HuH-7.5 (cell line): ENCODE results near the gene STARD10.

Experiments used
- DNase-seq: peaks from one replicate; pipeline ENCODE4 v3.0.0; 2011; ENCODE audit warnings: low spot score

STARD10 gene

DNA sequence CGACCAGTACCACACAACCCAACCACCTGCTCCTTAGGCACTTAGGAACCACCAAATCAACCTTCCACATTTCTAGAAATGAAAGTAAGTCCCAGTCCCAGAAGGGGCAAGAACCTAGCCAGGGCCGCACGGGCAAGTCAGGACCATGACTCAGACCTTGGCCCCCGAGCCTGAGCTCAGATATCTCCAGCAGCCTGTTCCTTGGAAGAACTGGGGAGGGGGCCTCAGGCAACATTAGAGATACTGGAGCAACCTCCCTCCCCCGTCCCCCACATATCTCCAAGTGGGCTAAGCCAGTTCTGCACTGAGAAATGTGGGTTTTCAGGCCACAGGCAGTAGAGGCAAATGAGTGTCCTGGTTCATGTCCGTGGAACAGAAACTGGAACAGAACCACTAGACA, 49.4 kb downstream of the STARD10 start:
- no peak for DNase-seq

DNA sequence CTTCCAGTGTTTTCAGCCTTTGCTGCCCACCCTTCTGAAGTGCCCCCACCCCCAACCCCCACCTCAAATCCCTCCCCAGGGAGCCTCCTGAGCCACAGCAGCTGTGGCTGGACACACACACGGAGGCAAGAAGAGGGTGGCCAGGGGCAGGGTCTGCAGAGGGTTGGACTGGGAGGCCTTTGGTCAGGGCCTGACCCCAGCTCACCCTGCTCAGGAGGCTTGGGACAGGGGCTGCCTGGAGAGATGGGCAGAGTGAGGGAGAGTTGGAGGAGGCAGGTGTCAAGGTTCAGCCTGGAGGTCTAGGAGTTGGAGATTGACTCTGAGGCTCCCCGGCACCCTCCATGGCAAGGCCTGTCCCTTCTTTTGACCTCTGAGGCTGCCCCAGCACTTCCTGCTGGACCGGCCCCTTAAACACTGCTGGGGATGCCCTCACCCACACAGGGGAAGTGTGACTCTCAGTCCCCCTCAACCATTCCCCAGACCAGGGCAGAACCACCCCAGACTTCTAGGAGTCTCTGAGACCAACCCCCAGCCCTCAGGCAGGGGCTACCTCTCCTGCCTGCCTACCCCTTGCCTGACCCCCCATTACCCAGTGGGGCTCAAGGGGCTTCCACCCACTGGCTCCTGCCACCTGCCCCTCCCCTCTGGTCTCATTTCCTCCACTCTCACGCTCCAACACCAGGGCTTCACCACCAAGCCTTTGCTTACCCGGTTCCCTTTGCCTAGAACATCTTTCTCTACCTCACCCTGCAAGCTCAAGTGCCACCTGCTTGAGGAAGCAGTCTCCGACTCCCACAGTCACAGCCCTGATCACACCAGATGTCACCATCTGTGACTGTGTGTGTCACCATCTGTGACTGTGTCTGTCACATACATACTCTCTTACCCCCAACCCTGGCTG, 50.3 kb downstream of the STARD10 start:
- DNase-seq, result no peak

DNA sequence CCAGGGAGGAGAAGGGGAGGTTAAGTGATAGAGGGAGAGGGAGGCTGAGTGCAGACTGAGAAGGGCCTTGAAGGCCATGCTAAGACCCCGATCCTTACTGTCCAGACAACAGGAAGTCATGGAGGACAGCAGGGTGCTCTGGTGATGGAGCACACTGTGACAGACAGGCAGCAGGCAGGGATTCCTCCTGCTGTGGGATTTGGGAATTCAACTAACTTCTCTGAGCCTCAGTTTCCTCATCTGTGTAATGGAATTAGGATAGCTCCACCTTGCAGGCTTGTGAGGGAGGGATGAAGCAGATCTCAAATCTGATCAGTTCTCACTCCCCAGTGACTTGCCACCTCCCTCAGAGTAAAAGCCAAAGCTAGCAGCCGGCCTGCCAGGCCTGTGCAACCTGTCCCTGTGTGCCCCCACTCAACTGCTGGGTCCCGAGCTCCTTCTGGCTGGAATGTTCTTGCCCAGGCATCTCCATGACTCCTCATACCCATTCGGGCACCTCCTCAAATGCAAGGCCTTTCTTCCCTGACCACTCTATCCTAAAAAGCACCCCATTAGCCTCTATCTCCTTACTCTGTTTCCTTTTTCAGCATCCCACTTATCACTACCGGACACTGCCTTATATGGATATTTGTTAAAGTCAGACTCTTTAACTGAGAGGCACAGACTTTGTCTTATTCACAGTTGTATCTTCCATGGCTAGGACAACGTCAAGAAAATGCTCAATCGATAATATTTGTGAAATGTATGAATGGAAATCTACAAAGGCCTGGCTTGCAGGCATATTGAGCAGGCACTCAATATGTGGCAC, 51.1 kb downstream of the STARD10 start:
- DNase-seq, result no peak

DNA sequence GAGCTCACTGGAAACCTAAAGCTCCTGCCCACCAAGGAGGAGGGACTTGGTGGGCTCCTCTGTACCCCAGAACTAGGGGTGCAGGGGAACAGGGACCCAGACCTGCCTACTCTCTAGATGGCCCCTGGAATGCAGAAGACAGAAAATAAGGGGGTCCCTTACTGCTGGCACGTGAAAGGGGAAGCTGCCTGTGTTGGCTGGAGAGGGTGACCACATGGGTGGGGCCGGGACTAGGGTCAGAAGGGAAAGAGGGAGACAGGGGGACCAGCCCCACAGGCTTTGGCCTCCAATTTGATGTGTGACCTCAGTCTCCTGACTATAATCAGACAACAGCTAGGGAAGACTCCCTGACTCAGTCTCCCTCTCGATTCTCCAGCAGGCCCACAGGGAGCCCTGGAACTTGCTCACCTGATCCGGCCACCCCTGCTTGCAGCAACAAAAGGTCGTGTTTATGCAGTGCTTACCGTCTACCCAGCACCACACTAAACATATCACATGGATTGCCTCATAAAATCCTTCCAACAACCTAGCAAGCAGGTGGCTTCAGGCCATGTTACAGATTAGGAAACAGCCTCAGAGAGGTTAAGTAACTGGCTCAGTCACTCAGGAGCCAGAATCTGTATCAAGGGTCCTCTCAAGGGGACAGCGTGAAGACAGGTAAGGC, 51.9 kb downstream of the STARD10 start:
- DNase-seq, result no peak

DNA sequence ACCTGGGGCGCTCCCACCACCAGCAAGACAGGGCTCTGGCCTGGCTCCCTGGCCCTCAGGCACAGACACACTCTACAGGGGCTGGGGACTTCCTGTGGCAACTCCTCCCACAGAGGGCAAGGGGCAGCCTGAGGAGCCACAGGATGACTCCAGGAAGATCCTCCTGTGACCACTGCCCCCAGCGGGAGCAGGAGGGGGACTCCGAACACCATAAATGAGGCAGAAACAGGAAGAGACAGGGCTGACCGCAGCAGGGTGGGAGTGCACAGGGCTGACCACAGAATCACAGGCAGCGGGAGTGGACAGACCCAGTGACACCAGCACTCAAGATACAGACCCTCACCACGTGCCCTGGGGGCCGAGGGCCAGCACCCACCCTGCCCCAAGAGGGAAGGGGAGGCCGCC, 52.4 kb downstream of the STARD10 start:
- DNase-seq, result no peak

DNA sequence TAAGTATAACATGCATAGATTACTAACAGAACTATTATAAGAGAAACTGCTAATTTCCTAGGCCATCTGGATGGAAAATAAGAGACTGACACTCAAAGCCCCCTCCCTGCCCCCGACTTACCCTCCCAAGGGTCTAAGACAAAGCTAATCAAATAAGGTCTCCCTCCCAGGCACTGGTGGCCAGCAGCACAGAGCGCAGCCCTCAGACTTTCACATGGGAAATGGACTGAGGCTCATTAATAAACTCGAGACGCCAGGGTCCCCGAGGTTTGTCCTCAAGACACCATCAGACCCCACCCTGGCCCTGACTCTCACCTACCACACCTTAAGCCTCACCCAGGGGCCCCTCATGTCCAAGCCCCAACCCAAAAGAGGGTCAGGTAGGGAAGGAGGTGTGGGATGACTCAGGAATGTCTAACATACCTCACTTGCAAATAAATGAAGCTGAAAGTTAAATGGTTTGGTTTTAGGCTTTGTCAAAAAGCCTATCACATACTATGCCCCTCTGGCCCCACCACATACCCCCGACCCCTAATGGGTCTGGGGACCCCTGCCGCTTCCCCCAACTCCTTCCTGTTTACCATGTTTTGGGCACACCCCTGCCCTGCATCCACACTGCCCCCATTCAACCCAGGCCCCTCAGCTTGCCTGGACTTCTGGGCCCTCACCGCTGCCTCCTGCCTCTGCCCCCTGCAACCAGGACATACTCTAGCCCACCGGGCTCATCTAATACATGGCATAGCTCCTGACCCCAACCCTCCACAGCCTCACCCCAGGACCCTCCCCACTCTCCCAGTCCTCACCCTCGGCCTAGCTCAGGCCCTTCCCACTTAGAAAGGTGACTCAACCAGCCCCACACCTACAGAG, 53.1 kb downstream of the STARD10 start:
- DNase-seq, result no peak

DNA sequence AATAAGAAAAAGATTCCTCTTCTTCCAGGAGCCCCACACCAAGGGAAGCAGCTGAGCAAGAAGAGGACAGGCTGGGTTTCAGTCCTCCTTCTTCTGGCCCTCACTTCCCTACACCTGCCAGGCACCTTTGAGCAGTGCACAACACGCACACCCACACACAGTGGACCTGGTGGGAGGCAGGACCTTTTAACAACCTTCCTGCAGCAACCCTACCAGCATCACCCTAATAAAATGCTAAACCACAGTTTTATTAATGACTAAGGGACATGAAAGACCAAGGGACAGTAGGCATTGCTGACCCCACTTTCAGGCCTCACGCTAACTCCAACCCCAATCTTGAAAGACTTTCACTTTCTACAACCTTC, 53.8 kb downstream of the STARD10 start:
- DNase-seq, result no peak

DNA sequence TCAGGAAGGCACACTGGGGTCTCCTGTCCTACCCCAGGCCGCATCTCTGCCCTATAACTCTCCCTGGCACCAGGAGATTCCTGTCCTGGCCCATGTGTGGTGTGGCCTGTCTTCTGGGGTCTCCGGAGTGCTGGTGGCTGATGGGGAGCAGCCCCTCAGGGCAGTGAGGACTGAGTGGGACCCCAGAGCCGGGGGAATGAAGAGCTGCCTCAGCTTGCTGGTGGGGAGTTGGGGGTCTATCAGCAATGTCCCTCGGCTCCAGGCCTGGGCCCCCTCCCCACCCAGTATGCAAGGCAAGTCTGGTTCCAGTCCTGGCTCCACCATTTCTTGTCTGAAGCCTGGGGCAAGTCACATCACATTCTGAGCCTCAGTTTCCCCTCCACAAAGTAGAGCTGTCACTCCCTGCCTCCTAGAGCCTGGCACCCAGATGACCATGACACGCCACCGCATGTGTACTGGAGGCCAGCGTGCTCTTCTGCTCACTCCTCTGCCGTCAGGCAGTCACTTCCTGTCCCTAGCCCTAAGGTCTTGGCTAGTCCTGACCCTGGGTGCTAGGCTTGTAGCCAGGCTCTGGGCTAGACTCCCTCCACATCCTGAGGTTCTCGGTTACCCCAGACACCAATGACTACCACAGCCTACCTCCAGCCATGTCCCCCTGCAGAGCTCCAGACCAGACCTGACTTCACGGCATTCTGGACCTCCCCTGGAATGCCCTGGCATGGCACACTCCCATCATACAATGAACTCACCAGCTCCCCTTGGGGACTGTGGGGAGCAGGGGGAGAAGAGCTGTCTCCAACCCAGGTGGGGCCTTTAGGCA, 54.4 kb downstream of the STARD10 start:
- no peak for DNase-seq

DNA sequence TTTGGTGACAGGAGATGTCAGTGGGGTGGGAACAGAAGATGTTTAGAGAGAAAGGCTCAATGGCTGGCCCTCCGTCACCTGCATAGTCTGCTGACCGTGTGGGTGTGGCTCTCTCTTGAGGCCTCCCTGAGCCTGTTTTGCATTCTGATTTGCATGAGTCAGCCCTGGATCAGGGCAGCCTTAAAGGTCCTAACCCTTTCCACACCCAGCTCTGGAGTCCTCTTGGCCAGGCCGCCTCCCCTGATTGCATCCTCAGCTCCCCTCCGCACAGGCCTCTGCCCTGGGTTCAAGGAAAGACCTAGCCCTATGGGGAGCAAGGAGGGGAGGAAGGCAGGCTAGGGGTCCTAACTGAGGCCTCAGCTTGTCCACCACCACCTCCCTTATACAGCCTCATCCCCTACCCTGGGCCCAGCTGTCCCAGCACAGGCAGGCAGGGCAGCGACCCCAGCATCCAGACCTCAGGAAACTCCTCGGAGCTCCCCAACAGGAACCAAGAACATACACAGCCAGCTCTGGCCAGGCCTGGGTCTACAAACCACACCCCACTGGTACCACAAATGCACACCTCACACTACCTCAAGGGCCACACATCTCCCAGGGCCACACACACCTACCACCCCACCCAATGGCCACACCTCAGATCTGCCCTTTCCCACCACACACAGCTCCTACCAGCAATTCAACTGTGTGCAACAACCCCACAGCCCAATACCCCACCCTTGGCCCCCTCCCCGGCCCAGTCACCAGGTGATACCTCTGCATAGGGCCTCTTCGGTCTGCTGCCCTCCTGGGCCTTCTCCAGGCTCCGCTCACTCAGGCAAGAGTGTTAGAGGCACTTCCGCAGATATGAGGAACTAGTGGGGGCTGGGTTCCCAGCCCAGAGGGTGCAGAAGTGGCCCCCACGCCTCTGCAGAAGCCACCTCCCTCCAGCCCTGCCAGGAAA, 55.4 kb downstream of the STARD10 start:
- no peak for DNase-seq

DNA sequence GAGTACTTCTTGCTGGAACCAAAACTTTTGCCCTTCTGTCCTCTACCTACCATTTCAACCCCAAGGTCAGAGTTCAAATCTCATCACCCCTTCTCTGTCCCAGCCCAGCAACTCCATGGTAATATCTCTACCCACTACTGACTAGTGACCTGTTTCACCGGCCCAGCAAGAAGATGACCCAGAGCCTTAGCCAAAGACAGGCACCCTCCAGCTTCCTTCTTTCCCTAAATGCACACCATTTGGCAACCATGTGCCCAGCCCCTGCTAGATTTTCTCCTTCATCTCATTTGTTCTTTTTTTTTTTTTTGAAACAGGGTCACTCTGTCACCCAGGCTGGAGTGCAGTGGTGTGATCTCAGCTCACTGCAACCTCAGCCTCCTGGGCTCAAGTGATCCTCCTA, 56.5 kb downstream of the STARD10 start:
- no peak for DNase-seq

DNA sequence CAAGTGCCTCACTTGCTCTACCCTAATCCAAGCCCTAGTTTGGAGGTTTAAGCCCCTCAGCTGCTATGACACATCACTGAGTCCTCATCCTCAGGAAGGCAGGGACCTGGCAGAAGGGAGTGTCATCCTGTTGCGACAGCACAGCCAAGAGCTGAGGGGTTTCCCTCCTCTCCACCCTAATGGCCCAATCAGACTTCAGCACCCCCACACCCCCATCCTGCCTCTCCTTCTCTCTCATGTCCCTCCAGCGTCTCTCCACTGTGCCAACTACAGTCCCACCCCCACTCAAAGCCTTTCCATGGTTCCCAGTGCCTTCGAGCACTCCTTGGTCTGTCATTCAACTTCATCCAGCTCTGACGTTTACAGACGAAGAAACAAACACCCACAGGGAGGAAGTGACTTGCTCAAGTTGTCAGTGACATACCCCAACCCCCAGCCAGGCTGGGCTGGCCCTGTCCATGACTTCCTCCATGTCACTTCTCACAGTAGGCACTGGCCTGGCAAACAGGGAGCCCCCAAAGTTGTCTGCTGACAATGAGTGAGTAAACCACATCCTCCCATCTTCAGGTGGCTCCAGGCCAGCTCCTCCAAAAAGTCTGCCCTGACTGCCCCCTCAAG, 57.3 kb downstream of the STARD10 start:
- no peak for DNase-seq

DNA sequence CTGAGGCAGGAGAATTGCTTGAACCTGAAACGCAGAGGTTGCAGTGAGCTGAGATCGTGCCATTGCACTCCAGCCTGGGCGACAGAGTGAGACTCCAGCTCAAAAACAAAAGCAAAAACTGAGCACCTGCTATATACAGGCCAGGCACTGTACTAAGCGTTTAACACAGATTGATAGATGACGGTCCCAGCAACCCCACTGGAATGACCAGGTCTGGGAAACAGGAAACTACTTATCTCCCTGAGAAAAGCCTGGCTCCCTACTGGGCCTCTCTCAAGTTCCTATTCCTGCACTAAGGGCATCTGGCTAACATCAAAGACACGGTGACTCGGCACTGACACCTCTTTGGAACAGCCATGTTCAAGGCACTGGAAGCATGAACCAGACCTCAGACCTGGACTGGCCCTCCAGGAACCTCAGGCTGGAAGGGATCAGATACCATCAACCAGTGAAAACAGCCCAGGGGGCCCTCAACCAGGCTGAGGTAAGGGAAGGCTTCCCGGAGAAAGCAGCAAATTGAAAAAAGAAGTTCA, 58.3 kb downstream of the STARD10 start:
- no peak for DNase-seq

DNA sequence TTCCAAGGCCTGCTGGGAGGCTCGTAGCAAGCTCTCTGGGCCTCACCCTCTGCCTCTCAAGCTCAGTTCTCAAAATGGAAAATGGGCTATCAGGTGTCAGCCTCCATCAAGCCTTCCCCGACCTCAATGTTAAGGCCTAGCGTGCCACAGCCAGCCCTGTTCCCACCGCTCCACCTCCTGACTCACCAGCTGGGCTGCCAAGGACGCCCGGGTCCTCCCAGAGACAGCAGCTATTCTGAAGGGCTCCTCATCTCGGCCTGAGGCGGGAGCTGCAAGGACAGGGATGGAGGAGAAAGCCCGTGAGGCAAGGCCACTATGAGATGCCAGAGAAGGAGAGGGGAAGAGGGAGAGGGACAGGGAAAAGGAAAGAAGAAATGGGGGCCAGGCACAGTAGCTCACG, 61.5 kb downstream of the STARD10 start:
- DNase-seq, result no peak

DNA sequence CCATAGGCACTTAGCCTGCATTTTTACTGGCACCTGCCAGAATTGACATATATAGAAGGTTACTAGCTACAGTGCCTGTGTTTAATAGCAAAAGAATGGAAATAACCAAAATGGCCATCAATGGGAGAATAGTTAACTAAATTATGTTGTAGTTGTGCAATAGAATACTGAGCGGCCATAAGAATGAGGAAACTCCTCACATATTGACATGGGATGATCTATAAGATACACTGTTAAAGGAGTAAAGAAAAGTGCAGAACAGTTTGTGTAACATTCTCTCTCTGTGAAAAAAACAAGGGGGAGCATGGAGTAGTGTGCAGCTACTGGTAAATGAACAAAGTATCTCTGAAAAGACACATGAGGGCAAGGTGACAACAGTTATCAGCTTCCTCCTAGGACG, 63.1 kb downstream of the STARD10 start:
- DNase-seq, result no peak

DNA sequence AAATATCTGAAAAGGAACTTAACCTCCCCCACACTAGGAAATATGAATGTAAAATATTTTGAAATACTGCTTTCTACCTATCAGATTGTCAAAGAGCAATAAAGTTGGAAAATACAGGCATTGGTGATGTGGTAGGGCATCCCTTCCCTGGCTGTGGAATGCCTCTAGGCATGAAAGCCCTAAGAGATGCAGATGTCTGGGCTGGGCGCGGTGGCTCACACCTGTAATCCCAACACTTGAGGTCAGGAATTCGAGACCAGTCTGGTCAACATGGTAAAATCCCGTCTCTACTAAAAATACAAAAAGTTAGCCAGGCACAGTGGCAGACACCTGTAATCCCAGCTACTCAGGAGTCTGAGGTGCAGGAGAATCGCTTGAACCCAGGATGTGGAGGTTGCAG, 63.6 kb downstream of the STARD10 start:
- DNase-seq, result no peak

DNA sequence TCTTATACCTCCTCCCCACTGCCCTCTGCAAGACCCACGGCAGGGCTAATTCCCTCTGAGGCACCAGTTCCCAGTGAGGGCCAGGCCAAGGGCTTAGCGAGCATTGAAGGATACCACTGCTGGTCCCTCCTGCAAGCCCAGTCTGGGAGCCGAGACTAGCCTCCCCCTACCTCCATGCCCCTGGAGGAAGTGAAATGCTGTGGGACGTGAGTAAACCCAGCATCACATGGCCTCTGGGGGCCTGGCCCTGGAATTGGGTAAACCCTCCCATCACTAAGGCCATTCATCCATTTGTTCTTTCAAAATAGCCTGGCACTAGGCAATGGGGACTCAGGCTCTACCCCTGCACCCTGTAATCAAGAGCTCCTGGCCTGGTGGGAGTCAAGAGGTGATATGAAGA, 66.3 kb downstream of the STARD10 start:
- DNase-seq, result no peak

DNA sequence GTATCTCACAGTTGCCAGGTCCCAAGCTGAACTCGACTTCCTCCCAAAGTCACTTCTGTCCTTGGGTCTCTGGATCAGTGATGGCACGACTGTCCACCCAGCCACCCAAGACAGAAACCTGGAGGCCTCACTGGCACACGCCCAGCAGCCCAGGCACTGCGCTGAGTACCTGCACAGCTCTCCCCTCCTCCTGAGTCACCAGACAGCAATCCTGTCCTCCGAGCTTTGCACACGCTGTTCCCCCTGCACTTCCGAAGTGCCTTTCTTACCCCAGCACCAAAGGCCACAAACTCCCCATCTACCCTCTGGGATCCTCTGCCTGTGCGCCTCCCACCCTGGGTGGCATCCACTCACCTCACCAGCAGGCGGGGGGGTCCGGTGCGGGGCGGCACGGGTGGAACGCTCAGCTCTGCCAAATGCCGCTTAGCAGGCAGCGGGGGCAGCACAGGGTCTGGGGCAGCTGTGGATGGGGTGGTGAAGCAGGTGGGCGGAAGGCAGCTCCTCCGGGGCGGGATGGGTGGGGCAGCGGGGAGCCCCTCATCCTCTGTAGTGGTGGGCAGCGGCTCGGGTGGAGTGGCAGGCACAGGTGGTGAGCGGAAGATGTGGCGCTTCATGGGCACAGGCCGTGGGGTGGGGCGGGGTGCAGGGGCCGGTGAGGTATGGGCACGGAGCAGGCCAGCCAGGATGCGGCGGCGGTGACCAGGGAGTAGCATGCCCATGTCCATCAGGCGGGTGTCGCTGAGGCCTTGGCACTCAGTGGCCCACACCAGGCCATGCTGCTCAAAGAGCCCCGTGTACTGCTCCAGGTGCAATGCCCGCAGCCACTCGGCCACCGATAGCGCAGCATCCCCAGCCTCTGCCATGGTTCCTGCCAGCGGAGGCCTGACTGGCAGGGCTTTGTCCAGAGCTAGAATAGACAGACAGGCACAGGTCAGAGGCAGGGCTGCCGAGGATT, 67.3 kb downstream of the STARD10 start:
- no peak for DNase-seq

DNA sequence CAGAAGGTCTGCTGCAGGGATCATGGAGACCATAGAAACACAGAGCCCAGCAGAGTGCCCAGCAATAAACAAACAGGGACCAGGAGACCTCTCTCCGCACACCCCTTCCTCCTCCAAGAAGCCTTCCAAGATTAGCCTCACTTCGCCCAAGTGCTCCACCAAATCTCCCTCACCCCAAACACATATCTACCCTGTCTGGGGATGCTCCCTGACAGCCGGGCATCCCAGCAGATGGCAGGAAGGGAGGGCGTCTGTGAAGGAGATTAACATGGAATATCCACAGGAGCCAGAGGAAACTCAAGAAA, 68.2 kb downstream of the STARD10 start:
- DNase-seq, result no peak
